ENCODE measurements around the gene R3HDML.
"Not testable (repeated sequence)": the region's sequence is repeated elsewhere in the genome, so short reads cannot be mapped to it uniquely, and the experiment has no call there.

DNA sequence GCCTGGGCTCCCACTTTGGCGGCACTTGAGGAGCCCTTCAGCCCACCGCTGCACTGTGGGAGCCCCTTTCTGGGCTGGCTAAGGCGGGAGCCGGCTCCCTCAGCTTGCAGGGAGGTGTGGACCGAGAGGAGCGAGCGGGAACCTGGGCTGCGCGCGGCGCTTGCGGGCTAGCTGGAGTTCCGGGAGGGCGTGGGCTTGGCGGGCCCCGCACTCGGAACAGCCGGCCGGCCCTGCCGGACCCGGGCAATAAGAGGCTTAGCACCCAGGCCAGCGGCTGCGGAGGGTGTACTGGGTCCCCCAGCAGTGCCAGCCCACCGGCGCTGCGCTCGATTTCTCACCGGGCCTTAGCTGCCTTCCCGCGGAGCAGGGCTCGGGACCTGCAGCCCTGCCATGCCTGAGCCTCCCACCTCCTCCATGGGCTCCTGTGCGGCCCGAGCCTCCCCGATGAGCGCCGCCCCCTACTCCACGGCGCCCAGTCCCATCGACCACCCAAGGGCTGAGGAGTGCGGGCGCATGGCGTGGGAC, 37.8 kb upstream of the R3HDML start:
- not testable (repeated sequence) for TF ChIP-seq POLR2A (IDR thresholded peaks at IDR 0.05)
- TF ChIP-seq, protein P1, sequence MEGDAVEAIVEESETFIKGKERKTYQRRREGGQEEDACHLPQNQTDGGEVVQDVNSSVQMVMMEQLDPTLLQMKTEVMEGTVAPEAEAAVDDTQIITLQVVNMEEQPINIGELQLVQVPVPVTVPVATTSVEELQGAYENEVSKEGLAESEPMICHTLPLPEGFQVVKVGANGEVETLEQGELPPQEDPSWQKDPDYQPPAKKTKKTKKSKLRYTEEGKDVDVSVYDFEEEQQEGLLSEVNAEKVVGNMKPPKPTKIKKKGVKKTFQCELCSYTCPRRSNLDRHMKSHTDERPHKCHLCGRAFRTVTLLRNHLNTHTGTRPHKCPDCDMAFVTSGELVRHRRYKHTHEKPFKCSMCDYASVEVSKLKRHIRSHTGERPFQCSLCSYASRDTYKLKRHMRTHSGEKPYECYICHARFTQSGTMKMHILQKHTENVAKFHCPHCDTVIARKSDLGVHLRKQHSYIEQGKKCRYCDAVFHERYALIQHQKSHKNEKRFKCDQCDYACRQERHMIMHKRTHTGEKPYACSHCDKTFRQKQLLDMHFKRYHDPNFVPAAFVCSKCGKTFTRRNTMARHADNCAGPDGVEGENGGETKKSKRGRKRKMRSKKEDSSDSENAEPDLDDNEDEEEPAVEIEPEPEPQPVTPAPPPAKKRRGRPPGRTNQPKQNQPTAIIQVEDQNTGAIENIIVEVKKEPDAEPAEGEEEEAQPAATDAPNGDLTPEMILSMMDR (IDR thresholded peaks at IDR 0.05): not testable (repeated sequence)

All from tibial nerve (tissue), 3 donors.